Activated CD8-positive, alpha-beta memory T cell treated with anti-CD3 and anti-CD28 coated beads, Interleukin-2, amount 50 U/mL, for 24 hours (primary cell): ENCODE results near the gene KLHDC10.
"Not testable (repeated sequence)": the region's sequence is repeated elsewhere in the genome, so short reads cannot be mapped to it uniquely, and the experiment has no call there.

Experiments used
- DNase-seq: peaks from one replicate; pipeline ENCODE4 v3.0.0-alpha.2; 2020; ENCODE audit errors: extremely low read depth

KLHDC10 gene

GRCh38 chr7:130154501-130155317 is 84.4 kb downstream of the KLHDC10 start:
- DNase-seq = no peak

GRCh38 chr7:130156140-130156539 is 85.8 kb downstream of the KLHDC10 start:
- no peak for DNase-seq

- no peak for DNase-seq
Measured at GRCh38 chr7:130157700-130158099, 87.4 kb downstream of the KLHDC10 start.

- DNase-seq = no peak
Measured at GRCh38 chr7:130160023-130160422, 89.7 kb downstream of the KLHDC10 start.

- no peak for DNase-seq
Measured at GRCh38 chr7:130160455-130160854, 90.1 kb downstream of the KLHDC10 start.

GRCh38 chr7:130162196-130162595 is 91.9 kb downstream of the KLHDC10 start:
- no peak for DNase-seq

- no peak for DNase-seq
Measured at GRCh38 chr7:130174237-130174959, 104.1 kb downstream of the KLHDC10 start.

- no peak for DNase-seq
Measured at GRCh38 chr7:130178251-130178650, 107.9 kb downstream of the KLHDC10 start.

- no peak for DNase-seq
Measured at GRCh38 chr7:130179631-130180030, 109.3 kb downstream of the KLHDC10 start.

GRCh38 chr7:130180571-130181262 is 110.4 kb downstream of the KLHDC10 start:
- DNase-seq = peak; percentile 7

- DNase-seq = no peak
Measured at GRCh38 chr7:130181263-130181605, 110.9 kb downstream of the KLHDC10 start.

- no peak for DNase-seq
Measured at GRCh38 chr7:130182990-130183389, 112.7 kb downstream of the KLHDC10 start.

- DNase-seq = not testable (repeated sequence)
Measured at GRCh38 chr7:130184349-130184748, 114.0 kb downstream of the KLHDC10 start.
